Measurements from ENCODE around the gene IQCN. TPM values are rescaled to one million over a fixed set of nuclear protein-coding genes. Genes with fewer than 3 reads are reported as not detected.
A peak's percentile ranks its signal among the peaks of the same experiment; 100 is the strongest.

The IQCN gene
- total and polyA plus RNA-seq, 2 of the 4 experiments (the other 2 are of a cell fraction): 0.18 to 0.67 TPM

DNA sequence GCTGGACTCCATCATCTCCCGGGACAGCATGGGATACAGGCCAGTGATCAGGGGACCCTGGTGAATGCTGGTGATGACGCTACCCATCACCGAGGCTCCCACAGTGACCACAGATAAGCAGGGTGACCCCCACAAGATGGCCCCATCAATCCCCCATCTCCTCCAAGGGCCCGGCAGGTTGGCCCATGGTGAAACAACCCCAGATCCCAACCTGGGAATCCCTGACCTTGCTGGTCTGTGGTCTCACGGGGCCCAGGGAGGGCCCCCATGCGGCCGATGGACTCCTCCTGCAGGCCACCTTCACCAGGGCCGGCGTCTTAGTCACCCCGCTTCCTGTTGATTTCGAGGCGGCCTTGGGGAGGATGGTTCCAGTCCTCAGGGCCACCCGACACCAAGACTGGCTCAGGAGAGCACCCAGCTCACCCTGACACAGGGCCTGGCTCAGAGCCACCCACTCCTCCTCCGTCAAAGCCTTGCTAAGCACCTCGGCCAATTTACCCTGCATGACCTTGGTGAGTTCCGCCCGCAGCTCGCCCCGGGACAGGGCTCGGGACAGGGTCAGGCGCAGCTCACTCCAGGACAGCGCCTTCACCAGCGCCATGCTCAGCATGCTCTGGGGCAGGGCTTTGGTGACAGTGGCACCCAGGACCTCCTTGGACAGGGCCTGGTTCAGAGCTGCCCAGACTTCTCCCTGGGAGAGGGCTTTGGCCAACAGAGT is 10.0 kb downstream of the IQCN start:
- Histone ChIP-seq H3K18ac (ENCODE audit: low read depth, low read length) (no peak overlapping the region), H3K36me3 (ENCODE audit: control insufficient read depth, insufficient read depth, low read length) (peaks cover 34% of the 10 kb centered on the region), H3K27me3 (ENCODE audit: control insufficient read depth, insufficient read depth, low read length) (no peaks in the 10 kb centered on the region), H2BK15ac (ENCODE audit: low read depth, low read length) (no peak overlapping the region), H3K4me3 (ENCODE audit: insufficient read depth, low read depth, low read length) (no peak overlapping the region), H3K4ac (ENCODE audit: low read depth, low read length) (no peak overlapping the region), H3K9ac (ENCODE audit: low read depth, low read length) (no peak overlapping the region), H2AK5ac (ENCODE audit: low read depth, low read length) (no peak overlapping the region), H3K23ac (ENCODE audit: low read depth, low read length) (no peak overlapping the region), H2BK20ac (ENCODE audit: low read depth, low read length) (no peak overlapping the region), H4K5ac (ENCODE audit: low read depth, low read length) (no peak overlapping the region), H3K27ac (ENCODE audit: insufficient read depth, low read length) (no peak overlapping the region), H3K9me1 (ENCODE audit: insufficient read depth, low read length) (peaks cover 3% of the 10 kb centered on the region; the same call in 1 of the 2 replicates), H3K4me1 (ENCODE audit: control insufficient read depth, insufficient read depth, low read length) (no peaks in the 10 kb centered on the region), H4K20me1 (ENCODE audit: insufficient read depth, low read length) (peaks cover 4% of the 10 kb centered on the region; the same call in 1 of the 2 replicates), H3K14ac (replicated peaks; ENCODE audit: low read depth, low read length) (no peak overlapping the region), H2AFZ (replicated peaks; ENCODE audit: low read length, poor library complexity) (peak overlapping the region; percentile 21), H3K9me3 (ENCODE audit: control insufficient read depth, insufficient read depth, low read length) (no peaks in the 10 kb centered on the region), H2AK9ac (replicated peaks; ENCODE audit: low read depth, low read length, poor library complexity) (no peak overlapping the region), H2BK5ac (ENCODE audit: low read depth, low read length, poor library complexity, severe bottlenecking) (no peak overlapping the region), H4K91ac (ENCODE audit: insufficient read depth, low read depth, low read length) (no peak overlapping the region), H3K79me1 (ENCODE audit: low read depth in 1 of 2, low read length in 2 of 2) (no peaks in the 10 kb centered on the region), H2BK120ac (ENCODE audit: low read depth, low read length) (no peak overlapping the region), H3K4me2 (ENCODE audit: low read depth, low read length) (no peak overlapping the region), H3K56ac (ENCODE audit: extremely low read depth, insufficient read depth, low read length) (no peak overlapping the region), H4K8ac (ENCODE audit: low read depth in 2 of 2, low read length in 2 of 2) (no peak overlapping the region)
- ChIA-PET POLR2A (ENCODE audit: unreplicated experiment) (no interaction called here), CTCF (no interaction called here)
- no TSS peak for BruUV-seq (replicated peaks)
- ATAC-seq (ENCODE audit: low read depth) (no peak), DNase-seq (no peak)
- intact Hi-C loops (cut with micrococcal nuclease) (no loop called here), dilution Hi-C loops (cut with HindIII; ENCODE audit: low sequenced_read_pairs, unreplicated experiment) (no loop called here), in situ Hi-C loops (cut with MboI; ENCODE audit: low sequenced_read_pairs) (no loop called here)
- WGBS, 2 experiments (ENCODE audit: extremely low coverage in 2 of 2, insufficient read length in 1 of 2): 90% methylated on average over 12 of the region's 23 CpGs; no CpG with 5 or more reads in 1 of the 2 experiments
- TF ChIP-seq, protein P1, sequence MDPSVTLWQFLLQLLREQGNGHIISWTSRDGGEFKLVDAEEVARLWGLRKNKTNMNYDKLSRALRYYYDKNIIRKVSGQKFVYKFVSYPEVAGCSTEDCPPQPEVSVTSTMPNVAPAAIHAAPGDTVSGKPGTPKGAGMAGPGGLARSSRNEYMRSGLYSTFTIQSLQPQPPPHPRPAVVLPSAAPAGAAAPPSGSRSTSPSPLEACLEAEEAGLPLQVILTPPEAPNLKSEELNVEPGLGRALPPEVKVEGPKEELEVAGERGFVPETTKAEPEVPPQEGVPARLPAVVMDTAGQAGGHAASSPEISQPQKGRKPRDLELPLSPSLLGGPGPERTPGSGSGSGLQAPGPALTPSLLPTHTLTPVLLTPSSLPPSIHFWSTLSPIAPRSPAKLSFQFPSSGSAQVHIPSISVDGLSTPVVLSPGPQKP (IDR thresholded peaks at IDR 0.05; ENCODE audit: borderline replicate concordance, low read depth, low read length): no peak
- no peak for TF ChIP-seq RCOR1 (IDR thresholded peaks at IDR 0.05; ENCODE audit: insufficient replicate concordance, low read length)
- TF ChIP-seq, protein P2, sequence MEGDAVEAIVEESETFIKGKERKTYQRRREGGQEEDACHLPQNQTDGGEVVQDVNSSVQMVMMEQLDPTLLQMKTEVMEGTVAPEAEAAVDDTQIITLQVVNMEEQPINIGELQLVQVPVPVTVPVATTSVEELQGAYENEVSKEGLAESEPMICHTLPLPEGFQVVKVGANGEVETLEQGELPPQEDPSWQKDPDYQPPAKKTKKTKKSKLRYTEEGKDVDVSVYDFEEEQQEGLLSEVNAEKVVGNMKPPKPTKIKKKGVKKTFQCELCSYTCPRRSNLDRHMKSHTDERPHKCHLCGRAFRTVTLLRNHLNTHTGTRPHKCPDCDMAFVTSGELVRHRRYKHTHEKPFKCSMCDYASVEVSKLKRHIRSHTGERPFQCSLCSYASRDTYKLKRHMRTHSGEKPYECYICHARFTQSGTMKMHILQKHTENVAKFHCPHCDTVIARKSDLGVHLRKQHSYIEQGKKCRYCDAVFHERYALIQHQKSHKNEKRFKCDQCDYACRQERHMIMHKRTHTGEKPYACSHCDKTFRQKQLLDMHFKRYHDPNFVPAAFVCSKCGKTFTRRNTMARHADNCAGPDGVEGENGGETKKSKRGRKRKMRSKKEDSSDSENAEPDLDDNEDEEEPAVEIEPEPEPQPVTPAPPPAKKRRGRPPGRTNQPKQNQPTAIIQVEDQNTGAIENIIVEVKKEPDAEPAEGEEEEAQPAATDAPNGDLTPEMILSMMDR (conservative IDR thresholded peaks at IDR 0.05; ENCODE audit: low read depth, low read length): no peak
- TF ChIP-seq, protein P3, sequence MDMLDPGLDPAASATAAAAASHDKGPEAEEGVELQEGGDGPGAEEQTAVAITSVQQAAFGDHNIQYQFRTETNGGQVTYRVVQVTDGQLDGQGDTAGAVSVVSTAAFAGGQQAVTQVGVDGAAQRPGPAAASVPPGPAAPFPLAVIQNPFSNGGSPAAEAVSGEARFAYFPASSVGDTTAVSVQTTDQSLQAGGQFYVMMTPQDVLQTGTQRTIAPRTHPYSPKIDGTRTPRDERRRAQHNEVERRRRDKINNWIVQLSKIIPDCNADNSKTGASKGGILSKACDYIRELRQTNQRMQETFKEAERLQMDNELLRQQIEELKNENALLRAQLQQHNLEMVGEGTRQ (IDR thresholded peaks at IDR 0.05; ENCODE audit: low read depth, low read length): no peak
- TF ChIP-seq FOS (IDR thresholded peaks at IDR 0.05; ENCODE audit: low read depth, low read length): no peak
- TF ChIP-seq CHD1 (IDR thresholded peaks at IDR 0.05; ENCODE audit: low read depth, low read length): no peak
- no peak for TF ChIP-seq MAZ (IDR thresholded peaks at IDR 0.05; ENCODE audit: borderline replicate concordance, low read depth, low read length)
- no peak for TF ChIP-seq MXI1 (IDR thresholded peaks at IDR 0.05; ENCODE audit: borderline replicate concordance, low read depth, low read length)
- TF ChIP-seq BHLHE40 (IDR thresholded peaks at IDR 0.05; ENCODE audit: low read depth, low read length): no peak
- TF ChIP-seq MAFK (IDR thresholded peaks at IDR 0.05; ENCODE audit: low read depth, low read length): no peak
- TF ChIP-seq NFE2L2 (IDR thresholded peaks at IDR 0.05; ENCODE audit: low read depth, low read length): no peak
- no peak for TF ChIP-seq RAD21 (IDR thresholded peaks at IDR 0.05; ENCODE audit: low read length)
- TF ChIP-seq POLR2A (IDR thresholded peaks at IDR 0.05; ENCODE audit: low read depth, low read length): no peak
- TF ChIP-seq RFX5 (IDR thresholded peaks at IDR 0.05; ENCODE audit: low read depth, low read length): no peak
- no peak for TF ChIP-seq SMC3 (IDR thresholded peaks at IDR 0.05; ENCODE audit: low read depth, low read length)
- TF ChIP-seq CEBPB (IDR thresholded peaks at IDR 0.05; ENCODE audit: low read depth, low read length): no peak

Data from IMR-90 (cell line).